ENCODE measurements around the gene GPR26. TPM values are rescaled to one million over a fixed set of nuclear protein-coding genes. Genes with fewer than 3 reads are reported as not detected.

The GPR26 gene
- total RNA-seq, 3 donors from 2014 or later, result not detected

- Histone ChIP-seq H3K4me1 (no peaks in the 10 kb centered on the region), H3K4me3 (no peak overlapping the region), H3K27me3 (peaks cover 0 to 8% of the 10 kb centered on the region in 2 donors), H3K36me3 (no peaks in the 10 kb centered on the region), H3K9me3 (no peaks in the 10 kb centered on the region), H3K27ac (no peak overlapping the region)
- TF ChIP-seq CTCF (IDR thresholded peaks at IDR 0.05) (no peak), POLR2A (IDR thresholded peaks at IDR 0.05) (no peak), POLR2AphosphoS5 (IDR thresholded peaks at IDR 0.05) (no peak)
- DNase-seq (ENCODE audit: low spot score in 2 of 2), result peak in 1 of 2 donors; percentile 10
- intact Hi-C loops (cut with DNase I; ENCODE audit: low total_unique reads), result no loop called here
Measured at GRCh38 chr10:123651421-123652047, 14.6 kb upstream of the GPR26 start.

GRCh38 chr10:123655751-123656150 lies 10.4 kb upstream of the GPR26 start:
- TF ChIP-seq POLR2A (IDR thresholded peaks at IDR 0.05), result no peak
- no peak for TF ChIP-seq CTCF (IDR thresholded peaks at IDR 0.05)
- TF ChIP-seq POLR2AphosphoS5 (IDR thresholded peaks at IDR 0.05), result no peak
- no peaks in the 10 kb centered on the region for H3K4me1 ChIP-seq
- no peaks in the 10 kb centered on the region for H3K9me3 ChIP-seq
- no peak overlapping the region for H3K27ac ChIP-seq
- H3K36me3 ChIP-seq, result no peaks in the 10 kb centered on the region
- intact Hi-C loops (cut with DNase I; ENCODE audit: low total_unique reads), result no loop called here
- H3K27me3 ChIP-seq, result peaks cover 0 to 5% of the 10 kb centered on the region in 2 donors
- no peak overlapping the region for H3K4me3 ChIP-seq
- peak in 1 of 2 donors; percentile 27 for DNase-seq (ENCODE audit: low spot score in 2 of 2)

- intact Hi-C loops (cut with DNase I; ENCODE audit: low total_unique reads), result no loop called here
- TF ChIP-seq POLR2AphosphoS5 (IDR thresholded peaks at IDR 0.05), result no peak
- TF ChIP-seq CTCF (IDR thresholded peaks at IDR 0.05), result no peak
- TF ChIP-seq POLR2A (IDR thresholded peaks at IDR 0.05), result no peak
- Histone ChIP-seq H3K4me1 (no peaks in the 10 kb centered on the region), H3K27me3 (peaks cover 0 to 48% of the 10 kb centered on the region in 2 donors), H3K27ac (no peak overlapping the region), H3K4me3 (no peak overlapping the region), H3K9me3 (peaks cover 0 to 10% of the 10 kb centered on the region in 2 donors), H3K36me3 (no peaks in the 10 kb centered on the region)
- no peak for DNase-seq (ENCODE audit: low spot score in 2 of 2)
Measured at GRCh38 chr10:123663522-123663921, 2.6 kb upstream of the GPR26 start.

- H3K4me1 ChIP-seq, result no peaks in the 10 kb centered on the region
- no peak overlapping the region for H3K4me3 ChIP-seq
- H3K9me3 ChIP-seq, result peaks cover 0 to 10% of the 10 kb centered on the region in 2 donors
- TF ChIP-seq POLR2A (IDR thresholded peaks at IDR 0.05), result no peak
- TF ChIP-seq CTCF (IDR thresholded peaks at IDR 0.05), result no peak
- no peak for TF ChIP-seq POLR2AphosphoS5 (IDR thresholded peaks at IDR 0.05)
- DNase-seq (ENCODE audit: low spot score in 2 of 2), result no peak
- peaks cover 0 to 60% of the 10 kb centered on the region in 2 donors for H3K27me3 ChIP-seq
- no peak overlapping the region for H3K27ac ChIP-seq
- no peaks in the 10 kb centered on the region for H3K36me3 ChIP-seq
- intact Hi-C loops (cut with DNase I; ENCODE audit: low total_unique reads), result no loop called here
Measured at GRCh38 chr10:123665491-123666286, 466 bp upstream of the GPR26 start.

- Histone ChIP-seq H3K4me3 (no peak overlapping the region), H3K9me3 (no peaks in the 10 kb centered on the region), H3K27ac (no peak overlapping the region), H3K4me1 (no peaks in the 10 kb centered on the region), H3K27me3 (peaks cover 0 to 42% of the 10 kb centered on the region in 2 donors), H3K36me3 (no peaks in the 10 kb centered on the region)
- intact Hi-C loops (cut with DNase I; ENCODE audit: low total_unique reads), result no loop called here
- no peak for TF ChIP-seq POLR2AphosphoS5 (IDR thresholded peaks at IDR 0.05)
- TF ChIP-seq CTCF (IDR thresholded peaks at IDR 0.05), result no peak
- TF ChIP-seq POLR2A (IDR thresholded peaks at IDR 0.05), result no peak
- DNase-seq (ENCODE audit: low spot score in 2 of 2), result no peak
Measured at GRCh38 chr10:123669886-123670285, 3.7 kb downstream of the GPR26 start.
